ENCODE measurements around the gene ABITRAM.
"Not testable (repeated sequence)": the region's sequence is repeated elsewhere in the genome, so short reads cannot be mapped to it uniquely, and the experiment has no call there.

Gene ABITRAM, protein sequence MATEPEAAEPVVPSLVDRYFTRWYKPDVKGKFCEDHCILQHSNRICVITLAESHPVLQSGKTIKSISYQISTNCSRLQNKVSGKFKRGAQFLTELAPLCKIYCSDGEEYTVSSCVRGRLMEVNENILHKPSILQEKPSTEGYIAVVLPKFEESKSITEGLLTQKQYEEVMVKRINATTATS

DNA sequence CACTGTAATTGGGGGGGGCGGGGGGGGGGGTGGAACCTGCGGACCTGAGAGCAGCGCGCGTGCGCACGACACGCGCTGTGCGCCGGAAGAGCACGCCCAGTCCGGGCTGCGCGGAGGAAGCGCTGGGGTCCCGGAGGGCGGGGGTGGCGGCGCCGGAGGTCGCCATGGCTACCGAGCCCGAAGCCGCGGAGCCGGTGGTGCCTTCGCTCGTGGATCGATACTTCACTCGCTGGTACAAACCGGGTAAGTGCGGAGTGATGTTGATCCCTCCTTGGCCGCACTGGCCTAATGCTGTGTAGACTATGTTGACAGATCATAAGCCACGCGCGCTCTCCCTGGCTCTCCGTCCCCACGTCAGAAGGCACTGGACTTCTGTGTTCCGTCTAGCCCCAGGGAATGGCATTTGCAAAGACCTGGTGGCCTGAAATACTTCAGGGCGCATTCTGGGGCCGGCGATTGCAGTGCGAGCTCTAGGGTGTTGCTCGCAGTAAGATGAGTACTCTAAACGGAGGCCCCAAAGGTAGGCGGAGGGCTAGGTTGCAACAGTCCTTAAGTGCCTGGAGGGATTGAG lies at the start of gene ABITRAM:
Gene ABITRAM (plus strand): TSS at position 78 of the 571 bp plus-strand sequence. CDS start 87 bp downstream, at position 165.
- DNase-seq: no peak

DNA sequence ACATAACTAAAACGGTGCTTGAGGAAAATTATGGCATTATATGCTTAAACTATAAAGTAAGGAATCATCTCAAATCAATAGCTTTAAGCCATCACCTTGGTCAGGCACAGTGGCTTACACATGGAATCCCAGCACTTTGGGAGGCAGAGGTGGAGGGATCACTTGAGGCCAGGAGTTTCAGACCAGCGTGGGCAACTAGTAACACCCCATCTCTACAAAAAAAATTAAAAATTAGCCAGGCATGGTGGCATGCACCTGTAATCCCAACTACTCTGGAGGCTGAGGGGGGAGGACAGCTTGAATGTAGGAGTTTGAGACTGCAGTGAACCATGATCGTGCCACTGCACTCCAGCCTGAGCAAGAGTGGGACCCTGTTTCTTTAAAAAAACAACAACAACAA lies 49.5 kb upstream of the ABITRAM start:
- DNase-seq: no peak

DNA sequence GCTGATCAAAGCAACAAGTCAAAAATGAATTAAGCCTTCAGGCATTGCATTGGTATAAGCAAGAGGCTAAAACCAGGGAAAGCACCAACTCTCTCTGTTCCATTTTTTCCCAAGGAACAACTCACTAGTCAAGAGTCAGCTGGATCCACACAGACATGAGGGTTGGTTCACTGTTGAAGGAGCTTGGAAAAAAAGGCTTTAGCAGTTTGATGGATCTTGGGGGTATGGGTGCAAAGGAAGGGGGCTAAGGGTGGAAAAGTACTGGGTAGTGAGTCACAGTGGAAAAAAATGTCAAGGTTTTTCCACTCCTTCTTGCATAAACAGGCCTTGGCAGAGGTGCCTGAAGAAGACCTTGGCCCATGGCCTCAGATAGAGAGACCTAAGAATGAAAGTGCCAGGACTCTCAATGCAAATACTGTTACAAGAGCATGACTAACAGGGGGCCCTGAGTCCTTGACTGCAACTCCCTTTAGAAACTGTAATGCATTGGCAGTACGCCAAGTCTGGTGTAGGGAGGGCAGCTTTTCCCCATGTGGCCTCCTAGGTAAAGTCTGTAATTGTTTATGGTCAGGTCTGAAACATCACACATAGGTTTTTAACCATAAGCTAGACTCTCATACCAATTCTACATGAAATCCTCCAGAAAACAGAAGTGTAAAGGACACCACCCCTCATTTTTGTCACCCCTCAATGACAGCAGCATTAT lies 48.4 kb upstream of the ABITRAM start:
- no peak for DNase-seq

DNA sequence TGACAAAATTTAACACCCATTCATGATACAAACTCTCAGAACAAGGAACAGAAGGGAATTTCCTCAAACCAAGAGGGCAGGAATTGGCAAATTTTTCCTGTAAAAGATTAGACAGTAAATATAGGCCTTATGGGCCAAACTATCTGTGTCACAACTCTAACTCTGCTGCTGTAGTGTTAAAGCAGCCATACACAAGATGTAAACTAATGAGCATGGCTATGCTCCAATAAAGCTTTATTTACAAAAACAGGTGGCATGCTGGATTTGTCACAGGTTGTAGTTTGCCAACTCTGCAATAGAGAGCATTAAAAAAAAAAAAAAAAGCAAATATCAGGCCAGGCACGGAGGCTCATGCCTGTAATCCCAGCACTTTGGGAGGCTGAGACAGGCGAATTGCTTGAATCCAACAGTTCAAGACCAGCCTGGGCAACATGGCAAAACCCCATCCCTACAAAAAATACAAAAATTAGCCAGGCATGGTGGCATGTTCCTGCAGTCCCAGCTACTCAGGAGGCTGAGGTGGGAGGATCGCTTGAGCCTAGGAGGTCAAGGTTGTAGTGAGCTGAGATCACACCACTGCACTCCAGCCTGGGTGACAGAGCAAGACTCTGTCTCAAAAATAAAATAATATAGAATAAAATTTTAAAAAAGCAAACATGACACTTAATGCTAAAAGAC lies 47.5 kb upstream of the ABITRAM start:
- not testable (repeated sequence) for DNase-seq

DNA sequence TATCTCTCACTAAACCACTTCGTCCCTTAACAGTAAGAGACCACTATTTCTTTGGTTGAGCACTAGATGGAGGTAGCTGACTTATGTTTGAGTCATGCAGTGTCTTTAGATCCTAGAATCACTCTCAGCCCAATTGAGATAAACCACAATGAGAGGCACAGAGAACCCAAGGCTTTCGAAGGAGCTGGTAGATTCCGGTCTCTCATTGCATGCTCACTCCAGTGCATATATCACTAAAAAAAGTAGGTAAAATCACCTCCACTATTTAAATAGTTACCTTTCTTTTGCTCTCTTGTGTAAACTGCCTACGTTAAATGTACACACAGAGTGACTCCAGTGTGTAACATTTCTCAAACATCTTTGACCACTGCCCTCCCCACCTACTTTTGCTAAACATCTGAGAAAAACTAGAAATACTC lies 44.5 kb upstream of the ABITRAM start:
- DNase-seq: no peak

DNA sequence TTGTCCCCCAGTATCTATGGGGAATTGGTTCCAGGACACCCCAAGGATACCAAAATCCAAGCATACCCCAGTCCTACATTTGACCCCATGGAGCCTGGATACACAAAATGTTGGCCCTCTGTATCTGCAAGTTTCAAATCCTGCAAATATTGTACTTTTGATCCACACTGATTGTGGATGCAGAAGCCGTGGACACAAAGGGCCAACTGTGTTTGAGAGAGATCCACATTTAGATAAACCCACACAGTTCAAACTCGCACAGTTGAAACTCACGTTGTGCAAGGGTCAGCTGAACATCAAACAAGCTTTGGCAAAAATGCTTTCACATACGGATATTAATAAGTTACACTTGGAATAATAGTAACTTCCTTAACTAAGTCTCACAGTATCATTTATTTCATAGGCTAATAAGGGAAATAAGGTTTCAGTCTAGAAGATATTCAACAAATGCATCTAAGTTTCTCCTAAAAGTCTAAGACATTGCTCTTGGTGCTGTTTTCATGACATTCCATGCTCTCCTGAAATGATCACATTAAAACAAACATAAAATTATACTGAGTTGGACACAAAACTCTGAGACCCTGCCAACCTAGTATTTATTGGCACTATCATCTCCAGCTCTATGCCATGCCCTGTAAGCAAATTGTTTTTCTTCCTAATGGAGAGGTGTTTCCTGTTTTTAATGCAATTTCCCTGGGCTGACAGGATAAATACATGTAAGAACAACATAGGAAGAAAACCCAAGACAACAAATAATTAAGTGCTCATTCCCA lies 39.8 kb upstream of the ABITRAM start:
- no peak for DNase-seq

DNA sequence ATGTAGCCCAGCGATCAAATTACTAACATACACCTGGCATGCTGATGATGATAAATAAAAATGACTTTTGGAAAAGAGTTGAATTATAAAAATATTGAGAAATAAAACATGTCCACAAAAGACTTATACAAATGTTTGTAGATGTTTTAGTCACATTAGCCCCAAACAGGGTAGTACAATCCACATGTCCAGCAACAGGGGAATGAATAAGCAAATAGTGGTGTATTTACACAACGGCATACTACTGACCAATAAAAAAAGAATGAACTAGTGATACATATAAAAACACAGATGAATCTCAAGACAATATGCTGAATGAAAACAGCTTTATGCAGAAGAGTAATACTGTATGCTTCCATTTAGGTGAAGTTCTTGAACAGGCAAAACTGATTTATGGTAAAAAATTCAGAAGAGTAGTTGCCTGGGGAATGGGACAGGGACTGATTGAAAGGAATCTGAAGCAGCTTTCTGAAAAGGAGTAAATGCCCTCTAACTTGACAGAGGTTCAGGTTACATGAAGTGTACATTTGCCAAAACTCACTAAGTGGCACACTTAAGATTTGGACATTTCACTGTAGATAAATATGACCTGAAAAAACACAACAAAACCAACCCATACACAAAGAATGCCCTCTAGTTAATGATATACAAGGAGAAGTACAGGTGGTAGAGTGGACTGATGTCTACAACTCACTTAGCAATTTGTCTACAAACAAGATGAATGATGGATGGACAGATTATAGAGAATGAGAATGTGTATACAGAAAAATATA lies 36.7 kb upstream of the ABITRAM start:
- no peak for DNase-seq

DNA sequence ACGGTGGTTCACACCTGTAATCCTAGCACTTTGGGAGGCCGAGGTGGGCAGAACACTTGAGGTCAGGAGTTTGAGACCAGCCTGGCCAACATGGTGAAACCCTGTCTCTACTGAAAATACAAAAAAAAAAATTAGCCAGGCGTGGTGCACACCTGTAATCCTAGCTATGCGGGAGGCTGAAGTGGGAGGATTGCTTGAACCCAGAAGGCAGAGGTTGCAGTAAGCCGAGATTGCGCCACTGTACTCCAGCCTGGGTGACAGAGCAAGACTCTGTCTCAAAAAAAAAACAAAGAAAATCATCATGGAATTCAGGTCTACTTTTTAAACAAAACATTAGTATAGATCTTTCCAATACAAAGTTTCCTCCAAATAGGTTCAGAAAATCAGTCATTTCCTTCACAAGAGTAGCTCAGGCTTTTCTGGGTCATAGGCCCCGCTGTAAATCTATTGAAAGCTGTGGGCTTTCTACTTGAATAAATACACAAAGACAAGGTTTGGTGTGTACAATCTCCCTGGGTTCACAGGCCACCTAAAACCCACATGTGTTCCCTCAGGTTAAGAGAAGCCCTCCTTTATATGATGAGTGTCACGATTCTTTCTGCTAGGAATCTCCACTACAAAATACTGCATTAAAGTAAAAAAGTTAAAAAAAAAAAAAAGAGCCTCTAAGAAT lies 35.0 kb upstream of the ABITRAM start:
- DNase-seq: not testable (repeated sequence)

DNA sequence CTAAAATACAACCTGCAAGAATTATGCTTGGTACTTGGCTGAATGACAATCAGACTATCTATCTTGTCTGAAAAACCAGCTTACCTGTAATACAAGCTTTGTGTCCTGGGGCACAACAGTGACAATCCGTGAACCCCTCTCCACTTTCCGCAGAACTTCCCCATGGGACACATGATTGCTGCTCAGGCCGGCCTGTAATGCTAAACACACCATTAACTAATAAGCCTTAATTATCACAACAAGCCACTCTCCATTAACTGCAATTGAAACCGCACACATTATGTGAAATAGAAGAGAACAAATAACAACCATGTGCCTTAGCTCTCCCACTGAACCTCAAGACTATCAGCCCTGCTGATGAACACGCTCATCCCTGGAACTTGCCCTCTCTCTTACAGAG lies 34.0 kb upstream of the ABITRAM start:
- DNase-seq: no peak

DNA sequence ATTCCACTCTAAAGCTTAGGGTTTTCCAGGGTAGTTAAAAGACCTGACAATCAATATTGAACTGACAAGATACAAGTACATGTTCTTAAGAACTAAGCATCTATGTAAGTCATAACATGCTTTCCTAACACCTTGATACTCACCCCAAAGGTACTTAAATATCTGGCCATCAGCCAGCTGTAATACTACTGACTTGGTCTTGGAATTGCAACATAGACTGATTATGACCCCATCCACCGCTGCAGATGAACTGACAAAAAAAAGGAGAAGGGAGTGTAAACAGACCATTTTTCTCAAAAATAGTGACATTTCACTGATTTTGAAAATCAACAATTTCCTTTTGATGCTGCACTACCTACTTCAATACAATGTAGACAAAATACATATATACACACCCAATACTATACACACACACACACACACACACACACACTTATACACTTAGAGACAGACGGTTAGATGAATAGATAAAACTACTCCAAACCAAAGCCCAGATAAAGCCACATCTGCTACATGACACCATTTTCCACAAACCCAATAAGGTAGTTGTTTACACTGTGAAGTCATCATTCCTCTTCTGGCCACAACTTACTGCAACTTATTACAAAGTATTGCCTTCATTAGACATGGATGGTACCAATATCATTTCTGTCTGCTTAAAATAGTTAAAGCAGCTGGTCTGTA lies 30.6 kb upstream of the ABITRAM start:
- no peak for DNase-seq

DNA sequence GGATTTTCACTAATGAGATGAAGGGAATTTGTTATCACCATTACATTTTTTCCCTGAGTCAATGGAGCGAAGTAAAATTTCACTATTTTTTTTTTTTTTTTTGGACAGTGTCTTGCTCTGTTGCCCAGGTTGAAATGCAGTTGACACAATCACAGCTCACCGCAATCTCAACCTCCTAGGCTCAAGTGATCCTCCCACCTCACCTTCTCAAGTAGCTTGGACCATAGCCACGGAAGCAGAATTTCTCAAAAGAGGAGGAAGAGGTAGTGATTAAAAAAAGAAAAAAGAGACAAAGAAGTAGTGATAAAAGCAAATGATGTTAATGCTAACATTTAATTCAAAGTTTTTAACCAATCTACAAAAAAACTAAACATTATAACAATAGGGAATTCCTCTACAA lies 30.0 kb upstream of the ABITRAM start:
- DNase-seq: no peak

DNA sequence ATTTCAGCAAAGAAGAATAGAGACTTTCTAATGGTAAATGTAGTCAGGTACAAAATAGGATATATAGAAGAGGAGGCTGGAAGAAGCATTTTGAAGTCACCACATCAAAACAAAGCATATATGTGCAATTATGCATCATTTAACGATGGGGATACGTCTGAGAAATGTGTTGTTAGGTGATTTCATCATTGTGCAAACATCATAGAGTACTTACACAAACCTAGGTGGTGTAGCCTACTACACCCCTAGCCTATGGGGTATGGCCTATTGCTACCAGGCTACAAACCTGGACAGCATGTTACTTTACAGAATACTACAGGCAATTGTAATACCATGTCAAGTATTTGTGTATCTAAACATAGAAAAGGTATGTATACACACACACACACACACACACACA lies 28.7 kb upstream of the ABITRAM start:
- no peak for DNase-seq

DNA sequence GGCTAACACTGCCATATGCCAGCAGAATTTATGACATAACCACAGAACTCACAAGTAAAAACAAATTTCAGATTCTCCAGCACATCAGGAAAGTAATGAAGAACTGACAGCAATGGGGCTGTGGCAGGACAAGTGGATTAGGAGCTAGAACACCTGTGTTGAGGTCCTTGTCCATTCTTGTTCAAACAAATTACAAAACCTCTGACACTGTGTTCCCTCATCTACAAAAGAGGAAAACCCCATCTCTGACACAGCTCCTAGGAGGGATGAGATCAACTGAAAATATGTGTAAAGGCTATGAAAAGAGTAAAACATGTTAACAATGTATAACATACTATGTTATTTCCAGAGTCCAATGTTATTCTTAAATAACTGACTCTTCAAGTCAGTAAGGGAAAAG lies 23.8 kb upstream of the ABITRAM start:
- no peak for DNase-seq

DNA sequence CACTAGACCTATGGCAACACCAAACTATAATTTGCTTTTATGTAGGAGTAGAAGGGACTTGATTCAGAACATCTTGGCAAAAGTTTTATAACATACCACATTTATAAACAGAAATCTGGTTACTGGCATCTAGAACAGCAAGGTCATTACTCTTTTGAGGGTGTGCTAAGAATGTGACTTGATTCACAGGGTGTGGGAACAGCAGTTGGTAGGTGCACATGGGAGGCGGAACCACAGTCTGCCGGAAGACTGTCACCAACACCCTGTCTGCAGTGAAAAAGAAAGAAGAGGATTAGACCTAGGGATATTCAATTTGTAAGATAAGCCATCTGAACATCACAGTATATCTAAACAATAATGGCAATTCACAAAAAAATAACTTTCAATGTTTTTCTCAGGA lies 23.3 kb upstream of the ABITRAM start:
- no peak for DNase-seq

DNA sequence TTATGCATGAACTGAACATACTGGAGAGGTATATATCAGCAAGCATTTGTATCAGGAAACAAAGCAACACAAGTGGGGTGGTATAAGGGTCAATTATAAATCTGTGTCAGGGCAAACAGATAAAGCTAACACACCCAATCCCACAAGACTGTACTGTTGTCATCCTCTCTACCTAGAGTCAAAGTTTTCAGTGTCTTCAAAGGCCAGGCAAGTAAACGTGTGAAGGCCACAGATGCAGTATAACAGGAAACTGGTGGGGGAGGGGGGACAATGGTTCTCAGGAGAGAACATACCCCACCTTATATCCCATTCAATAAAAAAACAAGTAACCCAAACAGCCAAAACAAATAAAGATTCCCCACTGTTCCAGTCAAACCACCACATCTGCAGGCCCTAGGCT lies 22.4 kb upstream of the ABITRAM start:
- no peak for DNase-seq

DNA sequence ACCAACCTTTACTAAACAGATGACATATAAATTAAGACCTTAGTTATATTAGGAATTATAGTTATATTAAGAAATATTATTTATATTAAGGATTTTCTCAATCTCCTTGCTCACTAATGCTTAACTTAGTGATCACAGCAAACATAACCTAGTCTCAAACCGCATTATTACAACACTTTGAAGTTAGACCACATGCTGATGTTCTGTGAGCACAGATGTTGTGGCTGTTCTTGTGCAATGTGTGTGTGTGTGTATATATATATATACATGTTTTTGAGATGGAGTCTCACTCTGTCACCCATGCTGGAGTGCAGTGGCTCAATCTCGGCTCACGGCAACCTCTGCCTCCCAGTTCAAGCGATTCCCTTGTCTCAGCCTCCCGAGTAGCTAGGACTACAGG lies 20.8 kb upstream of the ABITRAM start:
- DNase-seq: no peak

DNA sequence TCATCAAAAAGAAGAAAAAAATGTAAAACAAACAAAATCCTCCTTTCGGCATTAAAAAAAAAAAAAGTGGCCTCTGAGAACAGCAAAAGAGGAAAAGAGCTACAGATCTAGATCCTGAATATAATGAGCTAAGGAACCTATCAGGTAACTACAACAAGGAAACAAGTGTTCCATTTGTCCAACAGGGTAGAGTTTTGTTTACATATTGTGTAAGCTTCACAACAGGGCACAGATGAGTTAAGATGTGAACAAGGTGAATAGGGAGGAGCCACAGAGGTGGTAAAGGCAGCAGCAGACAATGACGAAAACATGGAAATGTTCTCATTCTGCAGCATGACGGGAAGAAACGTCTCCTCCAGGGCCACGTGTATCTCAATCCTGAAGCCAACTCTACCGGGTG lies 14.7 kb upstream of the ABITRAM start:
- no peak for DNase-seq

DNA sequence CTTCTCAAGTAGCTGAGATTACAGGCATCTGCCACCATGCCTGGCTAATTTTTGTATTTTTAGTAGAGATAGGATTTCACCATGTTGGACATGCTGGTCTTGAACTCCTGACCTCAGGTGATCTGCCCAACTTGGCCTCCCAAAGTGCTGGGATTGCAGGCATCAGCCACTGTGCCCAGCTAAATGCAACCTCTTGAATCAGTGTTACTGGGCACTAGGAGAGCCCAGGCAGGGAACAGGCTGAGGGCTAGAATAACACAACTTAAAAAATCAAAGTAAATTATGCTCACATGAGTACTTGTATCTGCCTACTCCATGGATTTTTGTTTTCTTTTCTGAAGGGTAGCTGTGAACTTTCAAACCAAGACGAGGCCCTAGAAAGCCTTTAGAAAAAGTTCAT lies 13.8 kb upstream of the ABITRAM start:
- not testable (repeated sequence) for DNase-seq

DNA sequence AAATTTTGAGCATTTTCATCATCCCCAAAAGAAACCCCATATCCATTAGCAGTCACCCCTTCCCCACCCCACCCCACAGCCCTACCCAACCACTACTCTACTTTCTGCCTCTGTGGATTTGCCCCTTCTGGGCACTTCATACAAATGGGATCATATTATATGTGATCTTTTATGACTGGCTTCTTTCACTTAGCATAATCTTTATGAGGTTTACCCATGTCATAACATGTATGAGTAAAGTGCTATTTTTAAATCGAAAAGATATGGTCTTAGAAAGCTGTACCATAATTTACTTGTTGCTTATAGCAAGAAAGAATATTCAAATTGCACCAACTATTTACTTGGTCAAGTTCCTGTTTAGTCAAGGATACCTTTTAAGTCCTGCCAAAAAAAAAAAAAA lies 13.0 kb upstream of the ABITRAM start:
- DNase-seq: no peak

DNA sequence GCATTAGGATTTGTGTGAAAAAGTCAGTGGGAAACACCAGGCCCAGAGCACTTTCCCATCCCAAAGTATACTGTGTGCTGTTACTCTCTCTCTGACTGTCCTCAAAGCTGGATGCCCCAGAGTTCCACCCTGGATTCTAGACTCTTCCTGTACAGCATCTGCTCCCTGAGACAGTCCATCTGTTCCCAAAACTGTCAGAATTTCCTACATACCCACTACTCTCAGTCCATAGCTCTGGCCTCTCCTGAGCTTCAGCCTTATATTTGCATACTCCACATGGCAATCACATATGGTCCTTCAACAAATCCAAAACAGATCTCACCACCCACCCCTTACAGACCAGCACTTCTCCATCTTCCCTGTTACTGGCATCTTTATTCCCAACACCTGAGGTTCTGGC lies 9.7 kb upstream of the ABITRAM start:
- no peak for DNase-seq

DNA sequence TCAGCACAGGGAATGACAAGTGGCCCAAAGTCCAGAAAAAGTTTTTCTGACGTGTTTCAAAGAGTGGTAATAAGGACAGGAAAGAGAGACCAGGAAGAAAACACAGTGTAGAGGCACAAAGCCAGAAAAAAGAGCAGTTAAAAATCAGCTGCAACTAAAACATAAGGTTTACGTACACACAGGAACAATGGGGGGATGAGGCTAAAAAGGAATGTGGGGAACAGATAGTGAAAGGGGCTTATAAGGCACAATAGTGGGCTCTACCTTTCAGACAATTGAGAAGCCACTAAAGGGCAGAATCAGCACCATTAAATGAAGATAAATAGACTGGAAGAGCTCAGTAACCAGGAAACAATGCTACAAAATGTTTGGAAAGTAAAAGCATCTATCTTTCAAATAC lies 5.8 kb upstream of the ABITRAM start:
- no peak for DNase-seq

All from right forelimb (tissue), 1 donor.